Measurements from ENCODE around the gene CDKN2B-AS1. TPM values are rescaled to one million over a fixed set of nuclear protein-coding genes. Genes with fewer than 3 reads are reported as not detected.
A peak's percentile ranks its signal among the peaks of the same experiment; 100 is the strongest.
"Not testable (repeated sequence)": the region's sequence is repeated elsewhere in the genome, so short reads cannot be mapped to it uniquely, and the experiment has no call there.

CDKN2B-AS1 gene
- under 1 TPM; 0.64 to 0.93 TPM for total RNA-seq

DNA sequence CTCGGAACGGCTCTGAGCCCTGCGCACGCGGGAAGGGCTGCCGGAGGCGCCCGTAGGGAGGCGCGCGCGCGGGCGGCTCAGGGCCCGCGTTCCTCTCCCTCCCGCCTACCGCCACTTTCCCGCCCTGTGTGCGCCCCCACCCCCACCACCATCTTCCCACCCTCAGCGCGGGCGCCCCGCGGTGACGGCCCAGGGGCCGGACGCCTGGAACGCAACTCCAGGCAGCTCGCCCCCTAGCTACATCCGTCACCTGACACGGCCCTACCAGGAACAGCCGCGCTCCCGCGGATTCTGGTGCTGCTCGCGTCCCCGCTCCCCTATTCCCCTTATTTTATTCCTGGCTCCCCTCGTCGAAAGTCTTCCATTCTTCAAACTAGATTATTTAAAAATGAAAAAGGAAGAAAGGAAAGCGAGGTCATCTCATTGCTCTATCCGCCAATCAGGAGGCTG is at the start of gene CDKN2B-AS1:
TSS of gene CDKN2B-AS1 (plus strand) at position 236 of the 450 bp plus-strand sequence.
- no peaks in the 10 kb centered on the region for H3K9me3 Mint-ChIP-seq
- H3K4me3 Mint-ChIP-seq: peak within 1 kb of the TSS; percentile 88
- H3K4me1 Mint-ChIP-seq: no peaks in the 10 kb centered on the region
- peaks cover 3% of the 10 kb centered on the region for H3K27me3 Mint-ChIP-seq
- peak within 1 kb of the TSS; percentile 79 for H3K27ac Mint-ChIP-seq
- H3K36me3 Mint-ChIP-seq (ENCODE audit: low read depth): no peaks in the 10 kb centered on the region
- peak; percentile 60 for ATAC-seq (replicated peaks)

DNA sequence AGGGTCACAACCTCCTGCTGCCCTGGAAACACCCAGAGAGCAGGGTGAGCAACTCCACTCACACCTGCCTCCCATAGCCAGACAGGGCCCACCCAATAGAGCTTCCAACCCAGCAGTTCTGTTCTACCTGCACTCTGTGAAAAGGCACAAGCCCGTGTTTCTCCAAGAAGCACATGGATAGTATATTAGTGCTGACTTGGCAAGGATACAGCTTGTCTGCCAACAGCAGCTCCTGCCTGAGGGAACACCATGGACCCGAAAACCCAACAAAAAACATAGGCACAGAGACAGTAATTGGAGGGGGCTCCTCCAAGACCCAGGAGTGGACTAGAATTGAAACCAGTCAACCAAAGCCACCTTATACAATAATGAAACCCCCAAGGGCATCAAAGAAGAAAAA is 49.0 kb upstream of the CDKN2B-AS1 start:
- Mint-ChIP-seq H3K4me1 (no peaks in the 10 kb centered on the region), H3K27ac (no peak overlapping the region), H3K9me3 (peaks cover 3% of the 10 kb centered on the region), H3K27me3 (peaks cover 15% of the 10 kb centered on the region), H3K4me3 (no peak overlapping the region), H3K36me3 (ENCODE audit: low read depth) (no peaks in the 10 kb centered on the region)
- no peak for ATAC-seq (replicated peaks)

DNA sequence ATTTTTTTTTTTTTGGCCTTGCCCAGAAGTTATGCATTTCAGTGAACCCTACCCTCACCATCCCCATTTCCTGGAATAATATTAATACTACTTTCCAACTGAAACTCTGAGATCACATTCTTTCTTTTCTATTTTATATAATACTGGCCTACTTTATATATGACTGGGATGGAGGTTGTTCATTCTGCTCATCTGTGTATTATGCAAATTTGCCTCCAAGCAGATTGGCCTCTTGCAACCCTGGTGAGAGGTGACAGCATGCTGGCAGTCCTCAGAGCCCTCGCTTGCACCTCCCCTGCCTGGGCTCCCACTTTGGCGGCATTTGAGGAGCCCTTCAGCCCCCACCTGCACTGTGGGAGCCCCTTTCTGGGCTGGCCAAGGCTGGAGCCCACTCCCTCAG is 35.8 kb upstream of the CDKN2B-AS1 start:
- H3K27me3 Mint-ChIP-seq: peaks cover 33% of the 10 kb centered on the region
- ATAC-seq (replicated peaks): peak; percentile 32
- no peaks in the 10 kb centered on the region for H3K4me1 Mint-ChIP-seq

DNA sequence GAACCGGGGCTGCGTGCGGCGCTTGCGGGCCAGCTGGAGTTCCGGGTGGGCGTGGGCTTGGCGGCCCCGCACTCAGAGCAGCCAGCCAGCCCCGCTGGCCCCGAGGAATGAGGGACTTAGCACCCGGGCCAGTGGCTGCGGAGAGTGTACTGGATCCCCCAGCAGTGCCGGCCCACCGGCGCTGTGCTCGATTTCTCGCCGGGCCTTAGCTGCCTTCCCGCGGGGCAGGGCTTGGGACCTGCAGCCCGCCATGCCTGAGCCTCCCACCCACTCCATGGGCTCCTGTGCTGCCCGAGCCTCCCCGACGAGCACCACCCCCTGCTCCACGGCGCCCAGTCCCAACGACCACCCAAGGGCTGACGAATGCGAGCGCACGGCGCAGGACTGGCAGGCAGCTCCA is 35.3 kb upstream of the CDKN2B-AS1 start:
- H3K27me3 Mint-ChIP-seq: peaks cover 37% of the 10 kb centered on the region
- H3K27ac Mint-ChIP-seq; H3K4me1 Mint-ChIP-seq; ATAC-seq (replicated peaks); H3K4me3 Mint-ChIP-seq; H3K9me3 Mint-ChIP-seq; H3K36me3 Mint-ChIP-seq (ENCODE audit: low read depth): not testable (repeated sequence)

More for the DNA sequence above, 35.8 kb upstream of the CDKN2B-AS1 start:
- H3K9me3 Mint-ChIP-seq: no peaks in the 10 kb centered on the region
- H3K36me3 Mint-ChIP-seq (ENCODE audit: low read depth): peaks cover 6% of the 10 kb centered on the region
- H3K4me3 Mint-ChIP-seq: no peak overlapping the region
- H3K27ac Mint-ChIP-seq: no peak overlapping the region

DNA sequence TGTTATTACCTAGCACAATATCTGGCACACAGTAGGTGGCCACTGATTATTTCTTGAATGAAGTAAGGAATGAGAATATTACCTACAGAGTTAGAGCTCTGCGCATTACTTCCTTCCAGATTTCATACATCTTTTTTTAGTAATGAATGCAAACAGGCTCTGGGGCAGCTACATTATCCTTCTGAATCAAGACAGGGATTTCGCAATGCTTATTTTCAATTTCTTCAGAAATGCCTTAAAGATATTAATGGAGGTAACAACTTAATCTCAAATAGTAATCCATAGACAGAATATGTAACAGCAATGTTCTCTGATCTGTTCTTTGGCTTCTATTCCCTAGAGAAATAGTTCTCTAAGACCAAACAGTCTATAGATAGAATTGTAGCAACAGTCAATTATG is 33.0 kb upstream of the CDKN2B-AS1 start:
- H3K36me3 Mint-ChIP-seq (ENCODE audit: low read depth): peaks cover 7% of the 10 kb centered on the region
- no peak overlapping the region for H3K27ac Mint-ChIP-seq
- no peak for ATAC-seq (replicated peaks)
- H3K27me3 Mint-ChIP-seq: peaks cover 53% of the 10 kb centered on the region
- peaks cover under 1% of the 10 kb centered on the region for H3K9me3 Mint-ChIP-seq
- no peak overlapping the region for H3K4me3 Mint-ChIP-seq
- peaks cover 9% of the 10 kb centered on the region for H3K4me1 Mint-ChIP-seq

DNA sequence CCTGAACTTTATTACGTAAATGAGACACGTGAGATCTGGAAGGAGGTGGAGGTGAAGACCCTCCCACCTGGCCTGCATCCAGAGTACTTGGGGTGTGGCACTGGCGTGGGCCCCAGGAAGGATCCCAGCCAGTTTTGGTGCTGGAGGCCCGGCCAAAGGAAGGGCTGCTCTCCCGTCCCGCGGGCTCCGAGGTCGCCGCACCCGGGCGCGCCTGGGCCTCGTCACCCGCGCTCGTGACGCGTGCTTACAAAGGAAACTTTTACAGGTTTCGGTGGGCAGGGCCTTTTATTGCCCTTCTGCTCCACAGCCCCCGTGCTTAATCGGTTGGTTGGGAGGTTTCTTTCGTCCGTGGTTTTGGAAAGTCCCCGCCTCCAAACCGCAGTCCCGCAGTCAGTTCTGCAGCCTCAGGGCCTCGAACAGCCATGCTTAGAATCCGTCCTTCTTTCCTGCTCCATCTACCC is 29.6 kb upstream of the CDKN2B-AS1 start:
- peak; percentile 78 for ATAC-seq (replicated peaks)
- Mint-ChIP-seq H3K27ac (no peak overlapping the region), H3K9me3 (peaks cover 11% of the 10 kb centered on the region), H3K36me3 (ENCODE audit: low read depth) (peaks cover 28% of the 10 kb centered on the region), H3K4me3 (peak overlapping the region; percentile 63), H3K27me3 (peaks cover 83% of the 10 kb centered on the region), H3K4me1 (peaks cover 17% of the 10 kb centered on the region)

DNA sequence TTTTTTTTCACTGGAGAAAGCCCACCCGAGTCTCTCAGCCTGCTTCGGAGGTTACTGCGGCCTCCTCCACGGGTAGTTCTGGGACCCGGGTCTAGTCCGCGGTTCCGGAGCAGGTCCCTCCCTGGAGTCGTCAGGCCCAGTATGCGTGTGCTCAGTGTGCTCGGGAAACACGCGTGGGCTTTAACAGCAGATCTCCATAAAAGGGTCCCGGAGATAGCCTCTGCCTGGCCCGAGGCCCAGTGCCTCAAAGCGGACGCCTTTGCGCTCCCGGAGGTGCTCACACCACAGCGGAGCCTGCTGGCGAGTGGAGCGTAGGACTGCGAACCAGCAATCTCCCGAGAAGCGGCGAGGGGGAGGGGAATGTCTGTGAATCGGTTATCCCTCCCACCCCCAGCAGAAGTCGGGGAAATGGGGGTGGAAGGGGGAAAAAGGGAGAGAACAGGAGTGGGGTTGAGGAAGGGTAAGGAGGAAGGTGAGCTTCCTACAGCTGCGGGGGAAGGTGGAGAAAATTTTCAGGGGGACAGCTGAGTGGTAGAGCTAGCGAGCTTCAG is 29.1 kb upstream of the CDKN2B-AS1 start:
- Mint-ChIP-seq H3K27ac (peak overlapping the region; percentile 19), H3K4me1 (peaks cover 20% of the 10 kb centered on the region), H3K4me3 (peak overlapping the region; percentile 63), H3K36me3 (ENCODE audit: low read depth) (peaks cover 33% of the 10 kb centered on the region), H3K9me3 (peaks cover 11% of the 10 kb centered on the region), H3K27me3 (peaks cover 83% of the 10 kb centered on the region)
- peak; percentile 79 for ATAC-seq (replicated peaks)

DNA sequence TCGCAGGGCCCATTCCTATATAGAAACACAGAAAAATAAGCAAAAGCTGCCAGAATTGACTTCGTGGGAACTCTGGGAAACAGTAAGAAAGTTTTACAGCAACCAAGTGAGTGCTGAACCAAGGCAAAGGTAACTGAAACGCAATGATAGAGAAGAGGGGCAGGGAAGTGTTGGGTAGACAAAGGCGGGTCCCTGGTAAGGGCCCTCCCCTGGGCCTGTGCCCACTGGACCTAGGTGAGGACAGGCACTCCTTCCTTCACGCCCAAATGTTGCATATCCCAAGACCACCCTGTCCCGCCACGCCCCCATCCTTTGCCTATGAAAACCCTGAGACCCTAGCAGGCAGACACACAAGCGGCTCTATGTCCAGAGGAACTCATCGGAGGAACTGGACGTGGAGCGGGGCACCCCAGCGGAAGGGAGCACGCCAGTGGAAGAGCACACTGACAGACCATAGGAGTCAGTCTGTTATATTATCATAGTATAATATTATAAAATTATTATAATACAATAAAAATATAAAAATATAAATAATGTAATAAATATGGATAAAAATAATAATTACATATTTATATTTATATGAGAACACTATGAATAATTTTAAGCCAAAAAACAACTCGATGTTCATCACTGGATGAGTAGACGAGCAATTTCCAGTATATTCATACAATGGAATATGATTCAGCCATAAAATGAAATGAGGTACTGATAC is 28.3 kb upstream of the CDKN2B-AS1 start:
- H3K27ac Mint-ChIP-seq: no peak overlapping the region

DNA sequence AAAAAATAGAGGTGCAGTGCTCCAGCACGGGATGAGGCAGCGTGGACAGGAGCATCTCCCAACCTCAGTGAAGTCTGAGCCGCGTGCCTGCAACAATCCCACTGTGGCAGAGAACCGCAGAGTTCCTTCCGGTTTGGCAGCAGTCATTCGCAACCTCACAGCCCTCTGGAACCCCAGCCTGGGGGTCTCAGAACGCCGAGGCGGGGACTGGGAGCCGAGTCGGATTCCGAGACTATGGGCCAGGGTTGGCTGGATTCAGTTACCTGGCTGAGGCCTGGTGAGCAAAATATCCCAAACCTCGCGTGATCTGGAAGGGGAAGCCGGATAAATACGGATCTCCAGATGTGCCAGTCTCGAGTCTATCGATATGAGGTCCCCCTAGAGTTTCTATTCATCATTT is 27.4 kb upstream of the CDKN2B-AS1 start:
- Mint-ChIP-seq H3K9me3 (peaks cover 11% of the 10 kb centered on the region), H3K27me3 (peaks cover 86% of the 10 kb centered on the region), H3K4me1 (peaks cover 24% of the 10 kb centered on the region), H3K36me3 (ENCODE audit: low read depth) (peaks cover 40% of the 10 kb centered on the region), H3K27ac (no peak overlapping the region), H3K4me3 (no peak overlapping the region)
- no peak for ATAC-seq (replicated peaks)

More for the DNA sequence above, 28.3 kb upstream of the CDKN2B-AS1 start:
- peak overlapping the region; percentile 63 for H3K4me3 Mint-ChIP-seq
- peaks cover 84% of the 10 kb centered on the region for H3K27me3 Mint-ChIP-seq
- H3K4me1 Mint-ChIP-seq: peaks cover 23% of the 10 kb centered on the region
- peaks cover 38% of the 10 kb centered on the region for H3K36me3 Mint-ChIP-seq (ENCODE audit: low read depth)
- ATAC-seq (replicated peaks): no peak
- H3K9me3 Mint-ChIP-seq: peaks cover 11% of the 10 kb centered on the region

DNA sequence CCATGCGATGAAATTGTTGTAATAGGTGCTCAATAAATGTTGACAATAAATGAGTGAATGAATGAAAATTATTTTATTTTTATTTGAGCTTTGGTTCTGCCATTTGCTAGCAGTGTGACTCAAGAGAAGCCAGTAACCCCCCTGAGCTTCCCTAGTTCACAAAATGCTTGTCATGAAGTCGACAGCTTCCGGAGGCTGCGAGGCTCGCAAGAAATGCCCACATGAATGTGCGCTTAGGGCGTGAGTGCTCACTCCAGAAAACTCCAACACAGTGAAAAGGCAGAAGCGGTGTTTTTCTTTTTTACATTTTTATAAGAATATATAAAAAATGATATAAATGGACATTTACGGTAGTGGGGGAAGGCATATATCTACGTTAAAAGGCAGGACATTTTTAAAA is 26.9 kb upstream of the CDKN2B-AS1 start:
- ATAC-seq (replicated peaks): no peak
- H3K27ac Mint-ChIP-seq: no peak overlapping the region
- peaks cover 11% of the 10 kb centered on the region for H3K9me3 Mint-ChIP-seq
- no peak overlapping the region for H3K4me3 Mint-ChIP-seq
- peaks cover 86% of the 10 kb centered on the region for H3K27me3 Mint-ChIP-seq
- H3K4me1 Mint-ChIP-seq: peaks cover 24% of the 10 kb centered on the region
- H3K36me3 Mint-ChIP-seq (ENCODE audit: low read depth): peaks cover 45% of the 10 kb centered on the region

DNA sequence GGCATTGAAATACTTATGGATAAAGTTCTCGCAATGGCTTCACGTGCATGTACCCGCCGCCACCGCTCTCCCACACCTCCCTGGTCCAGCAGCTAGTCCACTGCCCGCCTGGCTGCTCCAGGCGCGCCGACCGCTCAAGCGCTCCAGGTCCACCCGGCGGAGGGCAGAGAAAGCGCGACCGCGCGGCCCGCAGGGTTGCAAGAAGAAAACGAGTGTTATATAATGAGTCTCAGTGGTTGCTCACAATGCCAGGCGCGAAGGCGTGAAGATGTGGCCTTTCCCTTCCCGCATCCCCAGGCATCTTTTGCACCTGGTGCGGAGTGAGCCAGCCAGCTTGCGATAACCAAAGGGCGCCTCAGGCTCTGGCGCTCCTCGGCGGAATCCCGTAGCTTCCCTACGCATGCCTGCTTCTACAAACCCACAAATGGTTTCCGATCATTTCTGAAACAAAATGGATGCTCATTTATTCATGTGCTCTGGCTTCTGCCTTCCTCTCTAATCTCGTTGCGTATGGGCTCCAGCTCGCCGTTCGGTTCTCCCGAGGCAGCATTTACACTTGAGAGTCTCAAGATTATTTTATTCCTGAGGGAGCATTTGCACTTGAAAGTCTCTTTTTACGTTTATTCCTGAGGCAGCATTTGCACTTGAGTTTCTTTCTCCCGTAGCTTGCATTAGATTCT is 26.1 kb upstream of the CDKN2B-AS1 start:
- H3K4me3 Mint-ChIP-seq: peak overlapping the region; percentile 40
- peaks cover 43% of the 10 kb centered on the region for H3K36me3 Mint-ChIP-seq (ENCODE audit: low read depth)
- peaks cover 11% of the 10 kb centered on the region for H3K9me3 Mint-ChIP-seq
- H3K4me1 Mint-ChIP-seq: peaks cover 24% of the 10 kb centered on the region
- ATAC-seq (replicated peaks): no peak
- H3K27ac Mint-ChIP-seq: peak overlapping the region; percentile 20
- peaks cover 83% of the 10 kb centered on the region for H3K27me3 Mint-ChIP-seq

DNA sequence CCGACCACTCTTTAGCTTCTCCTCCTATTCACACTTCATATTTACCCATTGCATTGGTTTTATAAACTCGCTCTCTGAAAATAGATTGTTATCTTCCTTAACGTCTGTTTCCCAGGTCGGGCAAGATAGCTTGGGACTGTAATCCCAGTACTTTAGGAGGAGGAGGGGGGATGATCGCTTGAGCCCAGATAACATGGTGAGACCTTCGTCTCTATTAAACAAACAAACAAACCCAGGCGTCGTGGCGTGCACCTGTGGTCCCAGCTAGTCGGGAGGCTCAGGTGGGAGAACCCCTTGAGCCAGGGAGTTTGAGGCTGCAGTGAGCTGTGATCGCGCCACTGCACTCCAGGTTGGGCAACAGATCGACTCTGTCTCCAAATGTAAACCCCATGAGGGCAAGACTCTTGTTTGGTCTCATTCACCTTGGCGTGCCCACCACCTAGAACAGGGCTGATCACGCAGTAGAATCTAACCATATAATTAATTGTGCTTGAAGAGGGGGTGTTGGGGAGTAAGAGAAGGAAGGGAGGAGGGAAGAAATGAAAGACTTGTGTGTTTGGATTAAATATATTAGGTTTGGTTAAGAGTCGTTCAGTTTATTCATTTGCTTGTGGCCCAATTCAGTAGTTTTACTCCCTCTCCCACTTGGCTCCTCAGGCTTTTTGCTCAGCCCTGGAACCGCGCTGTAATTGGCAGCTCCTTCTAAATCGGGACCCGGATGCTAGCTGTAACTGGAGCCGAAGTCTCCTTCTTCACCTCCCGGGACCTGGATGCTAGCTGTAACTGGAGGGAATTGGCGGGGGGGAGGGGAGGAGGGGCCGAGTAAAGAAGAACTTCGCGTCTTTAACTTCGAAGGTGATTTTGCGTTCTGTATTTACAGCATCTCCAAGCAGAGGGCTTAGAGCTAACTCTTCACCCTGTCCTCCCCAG is 25.3 kb upstream of the CDKN2B-AS1 start:
- peaks cover 11% of the 10 kb centered on the region for H3K9me3 Mint-ChIP-seq
- peak overlapping the region; percentile 40 for H3K4me3 Mint-ChIP-seq
- peaks cover 43% of the 10 kb centered on the region for H3K36me3 Mint-ChIP-seq (ENCODE audit: low read depth)
- H3K27me3 Mint-ChIP-seq: peaks cover 83% of the 10 kb centered on the region
- peak overlapping the region; percentile 20 for H3K27ac Mint-ChIP-seq
- H3K4me1 Mint-ChIP-seq: peaks cover 26% of the 10 kb centered on the region
- no peak for ATAC-seq (replicated peaks)

DNA sequence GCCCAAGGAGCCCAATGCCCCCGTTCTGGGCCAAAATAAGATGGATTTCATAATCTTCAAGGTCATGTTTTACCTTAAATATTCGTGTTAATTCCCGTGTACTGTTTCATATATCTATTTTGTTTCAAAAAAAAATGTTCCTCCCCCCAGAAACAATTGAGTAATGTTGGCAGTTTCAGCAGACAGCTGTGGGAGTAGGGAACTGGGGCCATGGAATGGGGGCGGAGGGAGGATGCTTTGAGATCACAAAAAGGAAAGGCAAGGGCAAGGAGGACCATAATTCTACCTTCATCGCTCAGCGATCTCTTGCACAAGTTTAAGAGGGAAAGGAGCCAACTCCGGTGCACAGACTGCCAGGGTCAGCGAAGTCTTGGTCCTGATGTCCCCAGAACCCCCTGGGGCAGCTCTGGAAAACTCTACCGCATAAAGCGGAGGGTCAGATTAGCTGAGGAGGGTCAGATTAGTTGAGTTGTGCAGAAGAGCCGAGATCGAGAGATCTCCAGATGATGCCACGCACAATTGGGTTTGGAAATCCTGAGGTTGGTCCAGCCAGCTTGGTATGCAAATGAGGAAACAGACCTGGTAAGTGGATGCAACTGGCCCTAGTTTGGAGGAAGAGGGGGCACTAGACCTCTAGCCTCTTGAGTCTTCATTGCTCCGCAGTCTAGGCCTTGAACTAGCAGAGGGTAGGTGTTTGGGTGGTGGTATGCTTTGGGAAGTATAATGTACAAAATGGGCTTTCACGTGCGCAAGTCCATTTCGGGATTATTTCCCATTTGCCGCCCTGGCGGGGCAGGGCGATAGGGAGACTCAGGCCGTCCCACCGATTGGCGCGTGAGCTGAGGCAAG is 24.4 kb upstream of the CDKN2B-AS1 start:
- peaks cover 90% of the 10 kb centered on the region for H3K27me3 Mint-ChIP-seq
- peaks cover 52% of the 10 kb centered on the region for H3K36me3 Mint-ChIP-seq (ENCODE audit: low read depth)
- H3K4me1 Mint-ChIP-seq: peaks cover 31% of the 10 kb centered on the region
- peaks cover 11% of the 10 kb centered on the region for H3K9me3 Mint-ChIP-seq
- ATAC-seq (replicated peaks): no peak
- no peak overlapping the region for H3K4me3 Mint-ChIP-seq
- no peak overlapping the region for H3K27ac Mint-ChIP-seq
